ENCODE results near the gene ARHGAP26.

ARHGAP26 gene

GRCh38 chr5:142875936-142876335 is 105.8 kb downstream of the ARHGAP26 start:
- DNase-seq, result no peak

DNA sequence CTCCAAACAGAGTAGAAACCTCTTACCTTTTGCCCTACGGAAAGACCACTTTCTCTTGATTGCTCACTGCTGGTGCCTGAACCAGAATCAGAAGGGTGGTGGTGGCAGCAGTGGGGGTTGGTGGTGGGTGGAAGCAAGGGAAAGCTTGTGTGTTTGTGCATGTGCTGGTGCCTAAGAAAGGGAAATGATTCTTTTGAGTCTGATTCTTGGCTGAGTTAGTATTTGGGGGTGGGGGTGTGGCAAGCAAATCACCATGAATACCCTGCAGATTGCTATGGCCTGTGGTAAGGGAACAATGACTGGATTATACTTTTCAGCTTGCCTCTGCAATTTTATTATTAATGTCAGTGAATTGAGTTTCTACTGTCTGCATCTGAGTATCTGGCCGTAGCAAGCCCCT is 106.6 kb downstream of the ARHGAP26 start:
- peak; percentile 26 to 51 for DNase-seq

GRCh38 chr5:142878111-142878510 is 107.9 kb downstream of the ARHGAP26 start:
- no peak for DNase-seq

- DNase-seq, result no peak
Measured at GRCh38 chr5:142878638-142879037, 108.5 kb downstream of the ARHGAP26 start.

GRCh38 chr5:142881076-142881783 is 111.1 kb downstream of the ARHGAP26 start:
- peak; percentile 82 to 93 for DNase-seq

- no peak for DNase-seq
Measured at GRCh38 chr5:142881784-142882126, 111.6 kb downstream of the ARHGAP26 start.

GRCh38 chr5:142883025-142883424 is 112.8 kb downstream of the ARHGAP26 start:
- DNase-seq, result no peak

DNA sequence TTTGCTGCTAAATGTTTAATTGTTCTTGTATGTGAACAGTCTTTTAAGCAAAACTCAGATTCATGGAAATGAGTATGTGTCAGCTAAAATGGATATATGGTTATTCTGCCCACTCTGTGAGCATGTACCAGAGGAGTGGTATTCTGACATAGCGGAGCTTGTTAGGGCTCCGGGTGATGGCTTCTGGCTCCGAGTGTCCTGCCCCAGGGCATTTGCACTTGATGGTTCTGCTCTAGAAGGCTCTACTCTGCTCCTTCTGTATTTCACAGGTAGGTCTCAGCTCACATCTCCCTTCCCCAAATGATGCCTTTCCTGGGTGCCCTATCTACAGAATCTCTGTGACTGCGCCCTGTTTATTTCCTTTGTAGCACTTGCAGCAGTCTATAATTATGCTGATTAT is 113.3 kb downstream of the ARHGAP26 start:
- no peak for DNase-seq

GRCh38 chr5:142884029-142884428 is 113.9 kb downstream of the ARHGAP26 start:
- no peak for DNase-seq

DNA sequence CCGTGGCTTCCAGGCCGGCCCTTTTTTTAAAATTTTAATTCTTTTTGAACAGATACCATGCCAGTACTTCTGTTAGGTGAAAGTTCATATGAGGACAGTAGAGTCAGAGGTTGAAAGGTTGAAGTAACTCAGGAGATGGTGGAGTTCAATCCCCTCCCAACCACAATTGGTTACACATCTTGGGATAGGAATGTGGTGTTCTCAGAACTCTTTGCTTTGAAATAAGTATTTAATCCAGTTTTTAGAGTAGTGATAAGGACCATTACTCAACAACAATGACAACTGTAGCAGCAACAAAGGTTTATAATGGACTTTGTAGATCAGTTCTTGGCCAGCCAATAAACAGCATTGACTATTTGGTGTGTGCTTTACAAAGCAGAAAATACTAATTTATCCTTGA is 116.0 kb downstream of the ARHGAP26 start:
- DNase-seq, result no peak

- DNase-seq, result no peak
Measured at GRCh38 chr5:142886956-142887355, 116.8 kb downstream of the ARHGAP26 start.

- DNase-seq, result peak; percentile 40 to 50
Measured at GRCh38 chr5:142888469-142889085, 118.4 kb downstream of the ARHGAP26 start.

GRCh38 chr5:142892021-142892420 is 121.8 kb downstream of the ARHGAP26 start:
- DNase-seq, result no peak

GRCh38 chr5:142894315-142894714 is 124.1 kb downstream of the ARHGAP26 start:
- no peak for DNase-seq

GRCh38 chr5:142894749-142895148 is 124.6 kb downstream of the ARHGAP26 start:
- no peak for DNase-seq

DNA sequence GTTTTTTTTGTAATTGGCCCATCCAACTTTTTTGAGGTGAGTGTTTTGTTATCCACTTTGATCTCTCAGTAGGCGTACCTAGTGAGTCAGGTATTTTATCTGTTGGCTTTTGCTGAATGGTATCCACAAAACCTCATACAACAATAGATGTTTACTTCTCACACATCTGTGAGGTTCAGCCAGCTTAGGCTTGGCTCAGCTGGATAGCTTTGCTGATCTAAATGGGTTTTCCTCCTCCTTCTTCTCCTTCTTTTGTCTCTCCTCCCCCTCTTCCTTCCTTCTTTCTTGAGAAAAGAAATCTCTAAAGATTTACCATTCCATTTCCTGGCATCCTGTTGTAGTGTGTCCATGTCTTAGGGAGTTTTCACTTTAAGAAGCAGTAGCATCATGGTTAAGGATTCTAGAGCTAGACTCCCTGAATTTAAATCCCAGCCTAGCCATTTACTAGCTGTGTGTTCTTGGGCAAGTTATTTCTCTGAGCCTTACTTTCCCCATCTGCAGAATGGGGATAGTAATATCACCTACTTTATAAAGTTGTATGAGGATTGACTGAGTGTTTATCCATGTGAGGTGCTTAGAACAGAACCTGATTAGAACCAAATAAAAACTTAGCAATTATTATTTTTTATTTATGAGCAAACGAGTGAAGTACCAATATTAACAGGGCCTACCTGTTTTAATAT is 126.3 kb downstream of the ARHGAP26 start:
- DNase-seq, result no peak

DNA sequence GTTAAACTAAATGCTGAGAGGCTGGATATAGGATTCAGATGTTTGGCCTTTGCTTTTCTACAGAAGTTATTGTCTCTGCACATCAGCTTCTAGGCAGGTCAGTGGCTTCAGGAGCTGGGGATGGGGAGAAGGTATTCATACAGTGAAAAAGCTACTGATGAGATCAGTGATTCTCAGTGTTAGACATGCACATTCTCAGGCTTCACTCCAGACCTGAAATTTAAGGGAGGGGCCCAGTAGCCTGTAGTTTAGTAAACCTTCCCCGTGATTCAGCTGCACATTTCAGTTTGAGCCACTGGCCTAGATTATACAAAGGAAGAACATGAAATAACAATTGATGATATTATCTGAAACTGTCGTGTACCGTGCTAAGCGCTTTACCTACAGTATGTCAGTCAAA is 127.2 kb downstream of the ARHGAP26 start:
- DNase-seq, result no peak

- DNase-seq, result no peak
Measured at GRCh38 chr5:142900927-142901326, 130.8 kb downstream of the ARHGAP26 start.

DNA sequence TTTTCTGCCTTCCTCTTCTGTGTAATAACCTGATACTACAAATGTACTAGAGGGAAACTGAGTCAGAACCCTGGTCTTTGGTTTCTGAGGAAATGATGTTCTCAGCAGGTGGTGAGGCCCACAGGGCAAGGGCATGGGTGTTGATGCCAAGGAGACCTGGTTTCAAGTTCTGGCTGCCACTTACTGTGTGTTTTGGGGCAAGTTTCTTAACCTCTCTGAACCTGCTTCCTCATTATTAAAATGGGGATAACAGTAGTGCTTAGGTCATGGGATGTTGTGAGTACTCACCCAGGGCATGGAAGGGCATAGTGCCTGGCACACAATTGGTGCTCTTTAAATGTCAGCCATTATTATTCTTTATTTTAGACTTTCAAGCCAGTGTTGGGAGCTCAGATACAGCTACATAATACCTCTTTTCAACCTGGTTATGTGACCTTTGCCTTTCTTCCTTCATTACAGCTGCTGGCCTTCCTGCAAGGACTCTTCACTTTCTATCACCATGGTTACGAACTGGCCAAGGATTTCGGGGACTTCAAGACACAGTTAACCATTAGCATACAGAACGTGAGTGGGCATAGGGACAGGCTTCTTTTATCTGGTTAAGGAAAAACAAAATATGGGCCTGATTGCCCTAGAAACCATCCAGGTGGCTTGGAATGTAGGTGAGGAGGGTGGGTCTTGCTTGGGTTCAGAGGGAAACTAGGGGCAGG is 131.5 kb downstream of the ARHGAP26 start:
- peak in 1 of 2 donors; percentile 30 for DNase-seq

DNA sequence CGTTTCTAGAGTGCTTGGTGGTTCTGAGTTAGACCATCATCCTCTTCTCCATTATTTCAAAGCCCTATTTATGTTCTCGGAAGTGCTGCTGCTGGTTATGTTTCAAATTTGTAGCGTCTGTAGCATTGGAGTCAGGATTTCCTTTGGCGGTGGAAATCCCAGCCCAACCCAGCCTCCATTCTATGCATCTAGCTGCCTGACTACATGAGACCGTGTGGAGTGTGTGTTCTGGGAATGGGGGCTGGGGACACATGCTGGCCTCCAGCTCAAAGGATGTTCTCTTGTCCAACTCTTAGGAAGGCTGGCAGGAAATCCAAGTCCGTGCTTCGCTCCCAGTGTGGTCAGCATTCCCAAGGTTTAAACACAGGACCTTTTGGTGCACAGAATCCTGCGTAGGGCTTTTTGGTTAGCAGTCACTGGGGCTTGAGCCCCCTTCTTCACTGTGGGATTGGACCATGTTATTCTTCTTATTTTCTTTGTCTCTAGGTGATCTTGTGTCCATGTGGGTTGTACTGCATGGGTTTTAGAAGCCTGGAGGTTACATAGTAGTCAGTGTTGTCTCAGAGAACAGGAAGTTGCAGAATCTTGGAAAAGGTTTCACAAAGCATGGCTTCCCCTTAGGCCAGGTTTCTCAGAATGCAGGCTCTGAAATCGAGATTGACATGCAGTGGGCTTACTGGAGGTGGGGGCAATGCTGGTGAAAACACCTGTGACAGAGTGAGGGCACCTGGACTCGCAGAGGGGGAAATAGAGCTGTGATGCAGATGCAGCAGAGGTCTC is 132.2 kb downstream of the ARHGAP26 start:
- DNase-seq, result peak; percentile 77 to 82

DNA sequence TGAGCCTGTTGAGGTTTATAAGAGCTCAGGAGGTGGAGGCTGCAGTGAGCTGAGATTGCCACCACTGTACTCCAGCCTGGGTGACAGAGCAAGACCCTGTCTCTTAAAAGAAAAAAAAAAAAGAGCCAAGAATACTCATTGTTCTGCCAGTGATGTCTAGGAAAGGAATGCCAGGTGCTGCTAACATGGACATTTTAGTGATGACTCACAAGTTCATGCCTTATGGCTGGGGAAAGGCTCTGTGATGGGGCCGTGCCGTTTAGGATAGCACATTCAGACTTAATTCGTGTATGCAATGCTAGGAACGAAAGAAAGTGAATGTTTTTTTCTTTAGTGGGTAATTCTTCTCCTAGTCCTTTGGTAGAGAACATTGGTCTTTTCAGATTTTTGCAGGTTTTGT is 134.2 kb downstream of the ARHGAP26 start:
- DNase-seq, result no peak

DNA sequence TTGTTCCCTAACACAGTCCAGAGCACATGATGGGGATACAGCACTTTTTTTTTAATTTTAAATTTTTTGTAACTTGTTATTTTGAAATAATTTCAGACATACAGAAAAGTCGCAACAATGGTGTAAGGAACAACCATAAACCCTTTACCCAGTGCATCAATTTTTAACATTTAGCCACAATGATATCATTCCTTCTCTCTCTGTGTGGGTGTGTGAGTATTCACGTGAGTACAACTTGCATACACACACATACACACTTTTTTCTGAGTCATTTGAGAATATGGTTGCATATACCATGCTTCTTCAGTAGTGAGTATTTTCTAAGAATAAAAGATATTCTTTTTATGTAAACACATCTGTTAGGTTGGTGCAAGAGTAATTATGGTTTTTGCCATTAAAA is 135.2 kb downstream of the ARHGAP26 start:
- peak; percentile 46 to 64 for DNase-seq
